GF-D8 (cell line): ENCODE measurements around the gene NKAIN2.

Experiments used
- DNase-seq: peaks from one replicate; lab custom pipeline; 2025; lab: John Stamatoyannopoulos, UW

Gene NKAIN2

DNA sequence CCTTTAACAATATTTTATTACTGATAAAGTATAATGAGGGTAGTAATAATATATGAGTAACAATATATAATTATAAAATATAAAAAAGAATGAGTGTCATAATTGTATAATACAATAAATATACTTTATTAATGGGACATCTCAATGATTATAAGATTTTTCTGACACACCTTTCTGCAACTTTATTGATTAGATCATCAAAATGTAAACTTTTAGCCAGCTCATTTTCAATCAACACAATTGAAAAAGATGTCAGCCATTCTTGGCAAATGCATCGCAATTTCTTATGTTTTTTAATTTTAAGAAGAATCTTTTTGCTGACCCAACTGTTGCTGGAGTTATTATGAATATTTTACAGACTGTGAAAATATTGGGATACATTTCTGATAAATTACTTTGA lies 1026.2 kb downstream of the NKAIN2 start:
- DNase-seq = no peak

DNA sequence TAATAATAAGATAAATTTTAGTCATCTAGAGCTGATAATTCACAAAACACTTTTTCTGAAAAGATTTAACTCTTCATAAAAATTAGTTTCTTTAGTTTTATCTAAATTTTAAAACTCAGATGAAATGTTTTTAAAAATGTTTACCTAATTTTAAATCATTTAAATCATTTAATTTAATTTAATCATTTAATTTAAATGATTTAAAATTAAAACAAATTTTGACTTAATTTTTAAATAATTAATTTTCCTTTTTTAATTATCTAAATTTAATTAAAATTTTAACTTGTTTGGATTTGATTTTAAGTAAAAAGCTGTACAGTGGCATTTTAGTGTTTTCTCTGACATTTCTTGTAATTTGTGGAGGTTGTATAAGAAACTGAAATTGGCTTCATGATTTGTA lies 1026.8 kb downstream of the NKAIN2 start:
- DNase-seq = no peak

DNA sequence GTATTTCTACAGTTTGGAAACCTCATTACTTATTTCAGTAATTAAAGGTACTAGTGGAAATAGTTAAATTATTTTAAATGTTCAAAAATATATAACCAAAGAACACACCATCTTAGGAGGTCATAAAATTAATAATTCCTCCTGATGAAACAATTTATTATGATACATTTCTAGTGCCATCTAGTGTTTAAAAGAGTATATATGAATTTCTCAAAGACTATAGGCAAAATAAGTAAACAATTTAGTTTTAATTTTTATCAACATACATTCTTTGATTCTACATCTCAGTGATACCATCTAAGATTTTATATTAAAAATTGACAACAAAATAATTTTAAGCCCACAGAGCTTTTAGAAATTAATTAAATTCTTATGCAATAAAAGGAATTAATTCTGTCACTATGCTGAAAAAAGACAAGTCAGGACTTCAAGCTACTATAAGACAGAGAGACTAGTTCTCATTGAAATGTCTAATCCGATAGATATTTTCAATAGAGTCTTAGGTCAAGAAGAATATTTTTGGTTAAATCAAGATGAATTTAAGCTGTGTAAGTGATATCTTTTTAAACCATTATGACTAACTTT lies 1050.8 kb downstream of the NKAIN2 start:
- no peak for DNase-seq

DNA sequence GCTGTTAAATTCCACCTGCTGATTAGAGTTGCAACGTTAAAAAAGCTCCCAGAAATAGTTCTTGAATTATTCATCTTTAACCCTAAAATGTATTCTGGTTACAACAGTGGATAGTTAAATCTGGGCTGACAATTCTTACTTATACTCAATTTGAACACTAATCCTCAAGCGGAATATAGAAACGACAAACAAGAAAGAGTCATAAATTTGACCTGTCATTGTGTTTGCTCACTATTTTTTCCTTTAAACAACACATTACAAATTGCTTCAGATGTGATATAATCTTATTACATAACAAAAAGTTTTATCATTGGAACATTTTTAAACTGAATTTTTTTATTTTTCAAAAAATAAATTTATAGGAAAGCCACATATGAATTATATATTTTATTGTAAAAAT lies 1054.1 kb downstream of the NKAIN2 start:
- no peak for DNase-seq

DNA sequence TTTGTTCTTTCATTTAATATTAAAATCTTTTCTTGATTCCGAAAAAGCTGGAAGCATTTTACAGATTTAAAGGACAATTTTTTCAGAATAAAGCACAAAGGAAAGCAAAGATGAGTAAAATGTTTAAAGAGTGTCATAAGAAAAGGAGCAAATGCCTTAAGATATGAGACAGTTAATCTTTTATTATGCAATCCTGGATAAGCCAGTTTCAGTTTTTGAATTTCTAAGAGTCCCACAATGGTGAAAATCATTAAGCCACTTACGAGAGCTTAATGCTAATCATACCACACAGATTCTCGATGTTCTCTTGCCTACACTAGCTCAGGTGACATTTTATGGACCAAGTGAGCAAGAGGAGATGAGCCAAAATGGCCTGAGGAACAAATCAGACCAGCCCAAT lies 1054.9 kb downstream of the NKAIN2 start:
- DNase-seq = no peak

DNA sequence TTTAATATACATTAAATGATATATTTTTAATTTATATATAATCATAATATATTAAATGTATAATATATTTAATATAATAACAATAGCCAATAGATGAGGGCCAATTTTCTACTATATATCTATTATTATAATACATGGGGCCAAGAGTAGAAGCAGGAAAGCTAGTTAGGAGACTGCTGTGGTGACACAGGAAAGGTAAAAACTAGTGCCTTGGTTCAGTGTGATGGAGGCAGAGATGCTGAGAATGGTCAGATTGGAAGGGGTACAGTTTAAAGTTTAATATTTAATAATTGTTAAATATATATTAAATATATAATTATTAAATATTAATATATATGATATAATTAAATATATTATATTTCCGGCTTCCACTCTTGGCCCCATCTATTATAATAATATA lies 1055.7 kb downstream of the NKAIN2 start:
- DNase-seq = no peak

DNA sequence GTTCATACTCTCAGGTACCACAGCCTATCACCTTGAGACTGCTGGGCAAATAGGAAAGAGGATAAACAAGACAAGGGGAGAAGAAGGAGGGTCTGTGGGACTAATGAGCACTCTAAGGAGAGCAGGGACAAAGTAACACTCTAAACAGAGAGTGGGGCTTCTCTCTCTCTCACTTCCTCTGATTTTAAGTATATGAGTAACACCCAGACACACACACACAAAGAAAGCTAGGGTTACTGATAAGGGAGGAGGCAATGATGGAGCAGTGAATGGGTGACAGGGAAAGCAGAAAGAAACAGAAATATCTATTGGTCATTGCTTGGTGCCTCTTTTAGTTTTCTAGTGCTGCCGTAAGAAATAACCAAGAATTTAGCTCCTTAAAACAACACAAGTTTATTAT lies 1062.4 kb downstream of the NKAIN2 start:
- DNase-seq = no peak

DNA sequence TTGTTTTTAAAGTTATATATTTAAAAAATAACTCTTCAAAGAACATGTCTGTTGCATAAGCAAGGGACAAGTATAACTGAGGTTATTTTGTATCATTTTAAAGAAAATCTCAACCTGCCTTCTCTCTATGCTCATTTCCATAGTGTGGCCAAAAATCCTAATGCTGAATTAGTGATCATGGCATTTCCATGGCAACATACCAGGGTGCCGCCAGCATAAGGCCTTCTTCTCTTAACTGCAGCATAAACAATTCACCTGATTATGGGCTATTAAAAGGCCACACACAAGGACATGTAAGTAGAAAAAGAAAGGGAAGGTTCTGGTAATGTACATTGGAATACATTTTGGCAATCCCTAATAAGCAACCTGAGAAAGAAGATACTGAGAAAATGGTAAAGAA lies 1063.5 kb downstream of the NKAIN2 start:
- DNase-seq = no peak

DNA sequence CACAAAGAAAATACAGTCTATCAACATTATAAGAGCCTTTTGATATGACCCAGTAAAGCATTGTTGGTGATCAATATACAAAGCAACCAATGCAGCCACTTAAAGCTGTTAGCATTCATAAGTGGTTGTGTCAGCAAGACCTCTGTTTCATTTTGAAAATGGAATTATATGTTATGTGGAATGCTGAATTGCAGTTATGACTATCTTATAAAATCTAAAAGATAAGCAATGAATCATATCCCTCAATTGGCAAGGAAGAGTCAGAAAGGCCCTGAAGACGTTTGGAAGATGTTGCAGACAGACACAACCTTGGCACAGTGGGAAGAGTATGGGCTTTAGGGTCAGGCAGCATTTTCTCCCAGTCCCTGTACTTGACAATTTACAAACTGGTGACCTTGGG lies 1064.8 kb downstream of the NKAIN2 start:
- DNase-seq = no peak

DNA sequence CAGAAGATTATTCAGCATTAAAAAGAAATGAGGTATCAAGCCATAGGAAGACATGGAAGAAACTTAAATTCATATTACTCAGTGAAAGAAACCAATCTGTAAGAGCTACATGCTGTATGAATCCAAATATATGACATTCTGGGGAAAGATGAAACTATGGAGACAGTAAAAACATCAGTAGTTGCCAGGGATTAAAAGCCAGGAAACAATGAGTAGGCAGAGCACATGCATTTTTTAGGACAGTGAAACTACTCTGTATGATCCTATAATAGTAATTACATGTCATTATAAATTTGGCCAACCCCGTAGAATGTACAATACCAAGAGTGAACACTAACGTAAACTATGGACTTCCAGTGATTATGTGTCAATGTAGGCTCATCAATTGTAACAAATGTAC lies 1065.8 kb downstream of the NKAIN2 start:
- no peak for DNase-seq

DNA sequence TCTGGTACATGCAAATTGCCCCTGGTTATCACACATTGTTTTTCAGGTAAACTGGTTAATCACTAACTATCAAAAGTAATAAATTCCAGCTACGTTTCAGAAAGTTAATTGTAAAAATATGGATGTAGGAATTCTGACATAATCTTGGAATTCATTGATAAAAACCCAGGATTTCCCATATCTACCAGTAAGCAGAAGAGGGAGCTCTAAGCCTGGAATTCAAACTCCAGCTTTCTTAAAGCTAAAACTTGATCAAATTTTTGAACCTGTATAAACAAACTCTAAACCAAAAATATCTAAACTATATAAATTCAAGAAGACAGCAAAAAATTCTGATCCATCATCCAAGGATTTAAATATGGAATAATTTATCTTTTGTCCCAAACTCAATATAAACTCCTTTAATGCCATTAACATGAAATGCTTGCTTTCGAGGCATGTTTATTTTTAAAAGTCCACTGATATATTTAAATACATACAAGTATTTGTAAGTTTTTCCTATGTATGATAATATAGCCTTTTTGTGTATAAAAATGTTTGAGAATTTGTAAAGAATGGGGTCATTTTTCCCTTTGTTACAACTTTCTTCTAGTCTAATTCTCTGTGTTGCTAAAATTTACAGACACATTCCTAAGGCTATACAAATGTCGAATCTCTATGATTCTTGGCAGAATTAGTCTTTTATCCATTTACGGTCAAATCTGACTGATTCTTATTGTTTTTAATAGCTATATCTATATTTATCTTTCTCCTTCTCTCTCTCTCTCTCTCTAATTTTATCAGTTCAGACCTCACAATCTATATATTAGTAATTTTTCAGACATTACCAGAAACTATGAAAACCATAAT lies 1067.2 kb downstream of the NKAIN2 start:
- no peak for DNase-seq

DNA sequence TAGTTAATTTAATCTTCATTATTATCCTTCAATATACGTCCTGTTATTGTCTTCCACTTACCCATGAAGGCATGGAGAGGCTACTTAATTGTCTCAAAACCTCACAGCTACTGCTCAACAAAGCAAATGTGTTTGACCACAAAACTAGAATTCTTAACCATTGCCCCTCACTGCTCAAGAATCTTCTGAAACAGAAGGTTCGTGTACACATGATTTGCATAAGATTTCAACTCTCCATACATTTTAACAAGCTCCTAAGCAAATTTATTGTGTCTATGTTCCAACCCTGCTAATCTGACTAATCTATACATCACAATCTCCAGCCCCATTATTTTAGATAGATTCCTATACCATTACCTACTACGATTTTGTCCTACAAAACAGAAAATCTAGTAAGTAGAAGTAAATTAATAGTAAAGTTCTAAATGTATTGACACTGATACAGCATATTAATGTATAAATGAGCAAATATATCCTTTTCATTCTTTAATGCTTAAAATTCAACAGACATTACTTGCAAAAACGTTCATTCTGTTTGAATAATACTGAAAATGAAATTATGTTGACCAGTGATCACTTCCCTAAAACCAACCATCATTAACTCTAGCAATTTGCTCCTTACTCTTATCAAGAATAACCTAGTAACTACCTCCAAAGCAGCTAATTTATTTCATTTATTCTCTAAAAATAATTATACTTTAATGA lies 1068.8 kb downstream of the NKAIN2 start:
- no peak for DNase-seq

DNA sequence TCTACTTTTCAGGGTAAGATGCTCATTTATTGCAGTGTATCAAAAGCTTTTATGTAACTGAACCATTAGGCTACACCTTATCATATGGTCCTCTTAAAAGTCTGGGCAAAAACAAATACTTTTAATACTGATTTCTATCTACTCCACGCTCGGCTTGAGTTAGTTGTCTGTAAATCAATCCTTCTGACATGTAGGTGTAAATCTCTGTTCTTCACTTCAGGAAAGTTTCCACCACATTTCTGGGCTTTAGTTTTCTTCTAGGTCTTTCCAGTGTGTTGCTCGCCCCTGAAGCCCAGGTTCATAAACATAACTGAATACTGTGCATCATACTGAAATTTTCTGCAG lies 1069.4 kb downstream of the NKAIN2 start:
- no peak for DNase-seq
